GM21390 (cell line): ENCODE data around the gene MLST8.
"Not testable (repeated sequence)": the region's sequence is repeated elsewhere in the genome, so short reads cannot be mapped to it uniquely, and the experiment has no call there.

ENCODE experiments used
- ATAC-seq: cut with Tn5 transposase; IDR thresholded peaks from one replicate; pipeline ENCODE4 v1.9.1; 2021; ENCODE audit not compliant: unreplicated experiment

Gene MLST8

DNA sequence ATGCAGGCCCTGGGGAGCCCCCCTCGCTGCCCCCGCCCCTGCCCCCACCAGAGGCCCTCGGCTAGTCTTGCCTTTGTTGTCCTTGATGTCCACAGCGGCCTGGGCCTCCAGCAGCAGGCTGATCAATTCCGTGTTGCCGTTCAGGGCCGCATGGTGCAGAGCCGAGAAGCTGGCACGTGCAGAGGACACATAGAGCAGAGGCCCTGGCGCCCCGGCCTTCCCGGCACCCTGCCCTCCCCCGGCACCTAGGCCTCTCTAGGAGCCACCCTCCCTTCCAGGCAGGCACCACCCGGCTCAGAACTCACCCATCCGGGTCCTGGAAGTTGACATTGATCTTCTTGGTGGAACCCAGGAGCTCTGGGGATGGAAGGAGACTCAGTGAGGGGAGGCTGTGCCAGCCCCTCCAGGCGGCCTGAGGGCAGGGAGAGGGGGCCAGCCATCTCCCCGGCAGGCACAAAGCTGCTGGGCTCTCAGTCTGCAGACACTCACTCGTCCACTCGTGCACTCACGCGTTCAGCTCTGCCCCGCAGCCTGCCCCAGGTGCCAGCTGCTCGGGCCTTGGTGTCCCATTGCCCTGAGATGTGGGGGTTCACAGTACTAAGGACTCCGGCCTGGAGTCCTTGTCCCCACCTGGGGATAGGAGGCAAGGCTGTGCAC, 15.1 kb upstream of the MLST8 start:
- no peak for ATAC-seq

DNA sequence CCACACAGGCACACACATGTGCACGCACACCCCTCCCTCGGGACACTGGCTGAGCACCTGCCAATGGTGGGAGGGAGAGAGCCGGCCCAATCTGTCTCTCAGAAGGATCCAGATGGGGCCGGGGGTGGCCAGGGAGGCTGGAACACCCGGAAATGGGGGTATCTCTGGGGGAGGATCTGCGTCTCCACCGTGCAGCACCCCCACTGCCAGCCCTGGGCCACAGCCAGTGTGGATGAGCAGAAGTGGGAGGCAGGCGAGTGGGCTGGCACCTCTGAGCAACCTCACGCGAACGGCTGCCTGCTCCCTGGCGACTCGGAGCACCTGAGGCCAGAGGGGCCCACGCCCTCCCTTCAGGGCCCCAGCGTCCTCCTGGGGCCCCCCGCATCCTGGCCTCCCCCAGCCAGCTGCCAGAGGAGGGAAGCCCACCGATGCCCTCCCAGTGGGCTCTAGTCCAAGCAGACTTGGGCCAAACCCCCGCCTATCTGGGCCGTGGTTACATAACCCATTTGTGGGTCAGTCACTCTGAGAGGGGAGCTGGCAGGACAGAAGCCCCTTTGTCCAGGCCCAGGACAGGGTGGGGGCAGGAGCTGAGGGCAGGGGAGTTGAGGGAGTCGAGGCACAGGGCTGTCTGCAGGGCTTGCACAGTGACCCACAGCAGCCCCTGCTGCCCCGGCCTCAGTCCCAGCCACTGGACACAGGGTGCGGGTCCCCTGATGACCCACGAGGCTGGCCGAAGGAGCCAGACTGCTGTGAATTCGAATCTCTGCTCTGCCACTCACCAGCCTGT, 14.4 kb upstream of the MLST8 start:
- ATAC-seq = no peak

DNA sequence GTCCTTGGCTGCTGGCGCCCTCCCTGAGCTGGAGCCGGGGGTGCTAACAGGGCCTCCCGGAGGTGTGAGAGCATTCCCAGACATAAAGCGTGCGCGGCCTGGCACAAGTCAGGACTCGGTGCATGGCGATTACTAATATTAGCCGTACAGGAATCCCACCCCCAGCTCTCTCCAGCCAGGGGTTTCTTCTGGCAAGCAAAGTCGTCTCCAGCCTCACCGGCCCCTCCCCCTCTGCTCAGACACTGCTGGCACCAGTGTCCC, 13.9 kb upstream of the MLST8 start:
- no peak for ATAC-seq

GRCh38 chr16:2194166-2194834, 11.0 kb upstream of the MLST8 start:
- ATAC-seq = no peak

GRCh38 chr16:2194852-2195321, 10.4 kb upstream of the MLST8 start:
- ATAC-seq = no peak

GRCh38 chr16:2195322-2196161, 9.7 kb upstream of the MLST8 start:
- ATAC-seq = no peak

- ATAC-seq = no peak
Measured at GRCh38 chr16:2196162-2196980, 8.9 kb upstream of the MLST8 start, which contains the start of gene CASKIN1. Gene CASKIN1, minus strand, starts transcription at chr16:2196605. Its CDS starts 173 bp downstream, at chr16:2196432.

DNA sequence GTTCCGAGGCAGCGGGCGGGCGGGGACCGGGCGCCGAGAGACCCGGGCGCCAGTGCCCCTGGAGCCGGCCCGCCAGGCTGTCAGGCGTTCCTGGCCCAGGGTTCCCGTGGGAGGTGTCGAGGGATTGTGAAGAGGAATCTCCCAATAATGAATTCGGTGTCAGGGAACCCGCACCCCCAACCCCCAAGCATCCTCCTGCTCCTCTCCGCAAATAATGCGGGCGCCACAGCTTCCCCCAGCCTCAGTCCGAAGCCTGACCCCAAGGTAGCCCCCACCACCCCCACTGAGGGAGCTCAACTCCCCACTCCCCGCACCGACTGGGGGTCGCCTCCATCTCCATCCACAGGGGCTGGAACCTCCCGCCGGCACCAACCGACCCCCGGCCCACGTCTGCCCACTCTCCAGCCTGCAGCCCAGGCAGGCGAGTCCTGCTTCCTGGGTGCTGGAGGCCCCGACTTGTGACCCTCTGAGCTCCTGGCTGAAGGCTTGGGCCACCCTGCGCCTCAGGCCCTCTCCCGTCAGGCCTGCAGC, 8.2 kb upstream of the MLST8 start:
- no peak for ATAC-seq

- no peak for ATAC-seq
Measured at GRCh38 chr16:2197765-2198164, 7.5 kb upstream of the MLST8 start.

GRCh38 chr16:2198283-2198682, 7.0 kb upstream of the MLST8 start:
- no peak for ATAC-seq

DNA sequence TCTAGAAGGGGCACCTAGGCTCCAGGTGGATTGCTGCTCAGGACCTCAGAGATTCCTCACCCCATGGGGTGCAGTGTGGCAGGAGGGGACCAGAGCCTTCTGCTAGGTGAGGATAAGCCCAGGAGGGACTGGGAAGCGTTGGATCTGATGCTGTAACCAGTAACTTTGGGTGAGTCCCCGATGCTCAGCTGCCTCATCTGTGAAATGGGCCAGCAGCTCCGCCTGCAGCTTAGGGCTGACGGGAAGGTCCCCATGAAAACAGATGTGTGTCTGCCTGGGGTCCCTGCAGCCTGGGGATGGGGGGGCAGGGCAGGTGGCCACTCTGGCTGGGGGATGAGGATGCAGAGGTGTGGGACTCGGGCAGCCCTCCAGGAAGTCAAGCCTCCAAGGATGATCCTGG, 6.2 kb upstream of the MLST8 start:
- ATAC-seq = no peak

GRCh38 chr16:2199621-2200139, 5.6 kb upstream of the MLST8 start:
- ATAC-seq = no peak

GRCh38 chr16:2200313-2200712, 4.9 kb upstream of the MLST8 start:
- no peak for ATAC-seq

- ATAC-seq = not testable (repeated sequence)
Measured at GRCh38 chr16:2203119-2203688, 2.0 kb upstream of the MLST8 start.

- ATAC-seq = no peak
Measured at GRCh38 chr16:2204416-2205103, 694 bp upstream of the MLST8 start.

DNA sequence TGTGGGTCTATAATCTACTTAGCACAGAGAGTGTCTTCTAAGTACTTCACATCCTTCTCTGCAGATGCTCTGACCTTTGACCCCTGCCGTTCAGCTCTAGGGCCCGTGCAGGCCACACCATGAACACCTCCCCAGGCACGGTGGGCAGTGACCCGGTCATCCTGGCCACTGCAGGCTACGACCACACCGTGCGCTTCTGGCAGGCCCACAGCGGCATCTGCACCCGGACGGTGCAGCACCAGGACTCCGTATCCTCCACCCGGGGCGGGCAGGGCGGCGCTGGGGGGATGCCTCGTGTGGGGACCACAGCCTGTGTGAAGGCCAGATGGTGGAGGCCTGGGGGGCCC, 686 bp downstream of the MLST8 start:
- ATAC-seq = peak; percentile 11

DNA sequence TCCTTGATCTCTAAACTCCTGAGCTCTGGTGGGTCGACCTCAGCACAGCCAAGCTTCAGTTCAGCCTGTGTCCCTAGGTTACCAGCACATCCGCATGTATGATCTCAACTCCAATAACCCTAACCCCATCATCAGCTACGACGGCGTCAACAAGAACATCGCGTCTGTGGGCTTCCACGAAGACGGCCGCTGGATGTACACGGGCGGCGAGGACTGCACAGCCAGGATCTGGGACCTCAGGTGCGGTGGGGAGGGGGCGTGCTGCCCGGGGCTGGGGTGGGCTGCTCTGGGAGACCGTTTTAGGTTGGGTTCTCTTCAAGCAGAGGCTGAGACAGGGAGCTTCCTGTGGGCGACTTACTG, 1.1 kb downstream of the MLST8 start:
- ATAC-seq = peak; percentile 6

DNA sequence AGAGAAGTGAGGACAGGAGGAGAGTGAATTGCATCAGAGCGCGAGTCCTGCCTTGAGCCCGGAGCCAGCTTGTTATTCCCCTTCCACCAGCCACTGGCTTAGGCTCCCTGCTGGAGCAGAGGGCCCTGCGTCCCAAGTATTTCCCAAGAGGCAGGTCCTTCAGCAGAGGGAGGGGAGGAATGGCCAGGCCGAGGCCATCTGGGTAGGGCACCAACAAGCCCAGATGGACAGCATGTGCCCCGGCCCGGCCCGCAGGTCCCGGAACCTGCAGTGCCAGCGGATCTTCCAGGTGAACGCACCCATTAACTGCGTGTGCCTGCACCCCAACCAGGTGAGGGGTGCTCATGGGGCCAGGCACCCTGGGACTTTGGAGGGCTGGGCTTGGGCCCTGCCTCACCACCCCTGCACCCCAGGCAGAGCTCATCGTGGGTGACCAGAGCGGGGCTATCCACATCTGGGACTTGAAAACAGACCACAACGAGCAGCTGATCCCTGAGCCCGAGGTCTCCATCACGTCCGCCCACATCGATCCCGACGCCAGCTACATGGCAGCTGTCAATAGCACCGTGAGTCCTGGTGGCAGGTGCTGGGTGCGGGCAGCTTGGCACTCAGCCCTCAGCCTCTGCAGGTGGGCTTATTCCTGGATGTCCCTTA, 1.7 kb downstream of the MLST8 start:
- ATAC-seq = no peak

- no peak for ATAC-seq
Measured at GRCh38 chr16:2207872-2208271, 2.6 kb downstream of the MLST8 start.
